ACC112 (cell line): Measurements from ENCODE around the gene ECT2L.
A peak's percentile ranks its signal among the peaks of the same experiment; 100 is the strongest.

Experiments
- H2AFZ ChIP-seq: fragments of 200-600 bp; sonication (generic); one replicate; pipeline ENCODE4 v1.6.0; 2017; ENCODE audit warnings: antibody characterized with exemption, low read length; ENCODE audit not compliant: unreplicated experiment
- H3K27ac ChIP-seq: fragments of 200-600 bp; sonication (generic); 2 replicates; pipeline ENCODE4 v1.5.1; 2014; ENCODE audit warnings: low read depth, mild to moderate bottlenecking, antibody characterized with exemption, low read length, moderate library complexity
- H3K27me3 ChIP-seq: fragments of 200-600 bp; sonication (generic); 2 replicates; pipeline ENCODE4 v1.6.1; 2014; ENCODE audit warnings: mild to moderate bottlenecking, antibody characterized with exemption, low read length, moderate library complexity, mixed read lengths; ENCODE audit not compliant: insufficient read depth
- H3K36me3 ChIP-seq: fragments of 200-600 bp; sonication (generic); 2 replicates; pipeline ENCODE4 v1.6.1; 2016; ENCODE audit warnings: mild to moderate bottlenecking, antibody characterized with exemption, low read length, moderate library complexity, mixed read lengths; ENCODE audit not compliant: insufficient read depth
- H3K4me1 ChIP-seq: fragments of 200-600 bp; sonication (generic); one replicate; pipeline ENCODE4 v1.6.1; 2016; ENCODE audit warnings: low read length, mixed read lengths; ENCODE audit not compliant: insufficient read depth, unreplicated experiment, control insufficient read depth
- H3K4me3 ChIP-seq: fragments of 200-600 bp; sonication (generic); 2 replicates; pipeline ENCODE4 v1.5.1; 2014; ENCODE audit warnings: mild to moderate bottlenecking, low read depth, low read length
- H3K79me2 ChIP-seq: fragments of 200-600 bp; sonication (generic); one replicate; pipeline ENCODE4 v1.6.0; 2016; ENCODE audit warnings: low read length; ENCODE audit not compliant: control insufficient read depth, unreplicated experiment, insufficient read depth

ECT2L gene

GRCh38 chr6:138795809-138796603 lies at the start of gene ECT2L:
ECT2L (plus strand) TSS chr6:138796087; CDS start chr6:138813275, 17,188 bp downstream.
- peak within 1 kb of the TSS; percentile 73 for H3K4me3 ChIP-seq

GRCh38 chr6:138752017-138752416 lies 43.9 kb upstream of the ECT2L start:
- H3K36me3 ChIP-seq = no peaks in the 10 kb centered on the region
- no peaks in the 10 kb centered on the region for H3K4me1 ChIP-seq
- H3K79me2 ChIP-seq = no peaks in the 10 kb centered on the region
- H2AFZ ChIP-seq = no peak overlapping the region
- H3K27ac ChIP-seq = no peak overlapping the region
- no peaks in the 10 kb centered on the region for H3K27me3 ChIP-seq
- H3K4me3 ChIP-seq = no peak overlapping the region

More at GRCh38 chr6:138795809-138796603, at the start of gene ECT2L:
- Histone ChIP-seq H3K36me3 (0 out of 2 replicates have a peak, but pooled peaks cover 4% of the 10 kb centered on the region), H3K4me1 (peaks cover 5% of the 10 kb centered on the region), H3K79me2 (no peaks in the 10 kb centered on the region), H2AFZ (peak within 1 kb of the TSS; percentile 95), H3K27me3 (peaks cover 7% of the 10 kb centered on the region), H3K27ac (no peak within 1 kb of the TSS)

- Histone ChIP-seq H3K27me3 (no peaks in the 10 kb centered on the region), H3K27ac (no peak overlapping the region), H3K79me2 (no peaks in the 10 kb centered on the region), H3K36me3 (no peaks in the 10 kb centered on the region), H3K4me3 (no peak overlapping the region), H2AFZ (no peak overlapping the region), H3K4me1 (no peaks in the 10 kb centered on the region)
Measured at GRCh38 chr6:138757136-138757535, 38.8 kb upstream of the ECT2L start.

- no peak overlapping the region for H3K27ac ChIP-seq
- no peaks in the 10 kb centered on the region for H3K79me2 ChIP-seq
- no peaks in the 10 kb centered on the region for H3K36me3 ChIP-seq
- peak overlapping the region; percentile 59 for H2AFZ ChIP-seq
- H3K27me3 ChIP-seq = no peaks in the 10 kb centered on the region
- peaks cover 11% of the 10 kb centered on the region for H3K4me1 ChIP-seq
- no peak overlapping the region for H3K4me3 ChIP-seq
Measured at GRCh38 chr6:138765896-138766655, 29.8 kb upstream of the ECT2L start.

- Histone ChIP-seq H3K79me2 (no peaks in the 10 kb centered on the region), H2AFZ (peak overlapping the region; percentile 42), H3K27me3 (no peaks in the 10 kb centered on the region), H3K4me1 (peaks cover 17% of the 10 kb centered on the region), H3K36me3 (no peaks in the 10 kb centered on the region), H3K27ac (no peak overlapping the region), H3K4me3 (no peak overlapping the region)
Measured at GRCh38 chr6:138769102-138769676, 26.7 kb upstream of the ECT2L start.

GRCh38 chr6:138772596-138773176 lies 23.2 kb upstream of the ECT2L start:
- H3K27me3 ChIP-seq = no peaks in the 10 kb centered on the region
- H3K79me2 ChIP-seq = no peaks in the 10 kb centered on the region
- no peaks in the 10 kb centered on the region for H3K36me3 ChIP-seq
- H3K4me1 ChIP-seq = peaks cover 14% of the 10 kb centered on the region
- peak overlapping the region; percentile 96 for H2AFZ ChIP-seq
- H3K27ac ChIP-seq = peak overlapping the region; percentile 31; the same call in 1 of the 2 replicates
- H3K4me3 ChIP-seq = peak overlapping the region; percentile 87

- no peaks in the 10 kb centered on the region for H3K36me3 ChIP-seq
- no peaks in the 10 kb centered on the region for H3K27me3 ChIP-seq
- H3K27ac ChIP-seq = peak within 1 kb of the TSS; percentile 79
- peaks cover 14% of the 10 kb centered on the region for H3K4me1 ChIP-seq
- peak within 1 kb of the TSS; percentile 96 for H2AFZ ChIP-seq
- peak within 1 kb of the TSS; percentile 87 for H3K4me3 ChIP-seq
- no peaks in the 10 kb centered on the region for H3K79me2 ChIP-seq
Measured at GRCh38 chr6:138773177-138774091, 22.5 kb upstream of the ECT2L start, which contains the start of gene CCDC28A. CCDC28A (plus strand) TSS chr6:138773769; CDS start chr6:138776121, 2,352 bp downstream.

- no peak overlapping the region for H3K27ac ChIP-seq
- H3K4me1 ChIP-seq = peaks cover 6% of the 10 kb centered on the region
- H2AFZ ChIP-seq = no peak overlapping the region
- H3K36me3 ChIP-seq = no peaks in the 10 kb centered on the region
- no peaks in the 10 kb centered on the region for H3K79me2 ChIP-seq
- no peaks in the 10 kb centered on the region for H3K27me3 ChIP-seq
- peak overlapping the region; percentile 87 for H3K4me3 ChIP-seq
Measured at GRCh38 chr6:138774370-138774769, 21.5 kb upstream of the ECT2L start.

- no peaks in the 10 kb centered on the region for H3K79me2 ChIP-seq
- no peak overlapping the region for H3K4me3 ChIP-seq
- no peaks in the 10 kb centered on the region for H3K36me3 ChIP-seq
- no peak overlapping the region for H3K27ac ChIP-seq
- H2AFZ ChIP-seq = no peak overlapping the region
- H3K27me3 ChIP-seq = no peaks in the 10 kb centered on the region
- peaks cover 6% of the 10 kb centered on the region for H3K4me1 ChIP-seq
Measured at GRCh38 chr6:138776659-138777058, 19.2 kb upstream of the ECT2L start.
